GM21528 (cell line): ENCODE results near the gene IGLON5.
A peak's percentile ranks its signal among the peaks of the same experiment; 100 is the strongest.

Experiments
- ATAC-seq: cut with Tn5 transposase; IDR thresholded peaks from one replicate; pipeline ENCODE4 v1.9.1; 2021; ENCODE audit warnings: mild to moderate bottlenecking, moderate library complexity; ENCODE audit not compliant: unreplicated experiment, low FRiP score

Gene IGLON5

DNA sequence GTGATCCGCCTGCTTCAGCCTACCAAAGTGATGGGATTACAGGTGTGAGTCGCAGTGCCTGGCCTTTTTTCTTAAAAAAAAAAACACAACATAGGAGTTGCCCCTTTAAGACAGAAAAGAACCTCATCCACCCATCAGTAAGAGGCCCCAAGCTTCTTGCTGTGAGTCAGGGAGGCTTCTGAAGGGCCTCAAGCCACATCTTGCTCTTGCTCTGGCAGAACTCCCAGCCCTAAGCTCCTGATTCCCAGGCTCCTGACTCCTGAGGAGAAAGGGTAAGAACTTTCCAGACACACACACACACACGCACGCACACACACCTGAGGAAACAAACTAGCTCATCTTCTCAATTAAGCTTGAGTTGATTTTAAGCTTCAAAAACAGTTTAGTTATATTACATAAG, 47.9 kb downstream of the IGLON5 start:
- no peak for ATAC-seq

DNA sequence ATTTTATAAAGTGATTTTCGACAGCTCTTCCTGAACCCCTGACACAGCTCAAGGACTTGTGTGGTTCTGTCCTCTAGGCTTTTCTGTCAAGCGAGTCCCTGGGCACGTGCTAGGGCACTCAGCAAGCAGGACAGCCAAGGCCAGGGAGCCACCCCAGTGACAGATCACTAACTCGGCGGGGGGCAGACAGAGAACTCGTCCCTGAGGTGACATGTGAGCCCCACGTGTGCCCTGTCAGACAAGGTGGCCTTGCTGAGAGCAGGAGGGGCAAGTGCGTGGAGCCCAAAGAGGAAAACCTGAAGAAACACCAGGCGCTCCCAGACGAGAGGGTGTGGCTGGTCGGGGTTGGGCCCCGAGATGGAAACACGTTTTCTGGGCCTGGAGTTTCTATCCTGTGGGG, 49.8 kb downstream of the IGLON5 start:
- ATAC-seq, result no peak

DNA sequence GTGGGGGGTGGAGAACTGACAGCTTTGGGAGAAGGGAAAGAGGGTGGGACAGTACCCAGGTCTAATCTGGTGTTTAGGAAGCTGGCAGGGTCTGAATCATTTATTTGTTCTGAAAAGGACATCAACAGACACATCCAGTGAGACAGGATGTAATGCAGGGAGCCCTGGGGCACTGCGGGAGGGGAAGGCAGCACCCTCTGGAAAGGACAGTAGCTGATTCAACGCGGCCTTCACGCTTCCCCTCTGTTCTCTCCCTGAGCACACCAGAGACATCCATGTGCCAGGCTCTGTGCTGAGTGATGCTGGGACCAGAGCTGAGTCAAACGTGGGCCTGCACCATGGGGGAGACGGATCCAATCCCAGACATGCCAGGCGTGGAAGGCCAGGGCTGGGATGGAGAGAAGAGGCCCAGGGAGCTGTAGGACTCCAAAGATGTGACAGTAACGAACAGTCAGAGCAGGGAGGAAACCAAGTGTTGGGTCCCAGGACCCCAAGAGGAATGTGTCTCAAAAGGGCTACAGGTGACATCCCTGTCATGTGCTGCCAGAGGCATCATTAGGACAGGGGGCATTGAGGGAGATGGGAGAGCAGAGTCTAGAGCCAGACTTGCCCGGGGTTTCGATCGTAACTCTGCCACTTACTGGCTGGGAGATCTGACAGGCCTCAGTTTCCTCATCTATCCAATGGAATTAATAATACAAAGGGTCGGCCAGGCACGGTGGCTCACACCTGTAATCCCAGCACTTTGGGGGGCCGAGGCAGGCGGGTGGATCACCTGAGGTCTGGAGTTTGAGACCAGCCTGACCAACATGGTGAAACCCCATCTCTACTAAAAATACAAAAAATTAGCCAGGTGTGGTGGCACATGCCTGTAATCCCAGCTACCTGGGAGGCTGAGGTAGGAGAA, 53.0 kb downstream of the IGLON5 start:
- ATAC-seq, result no peak

DNA sequence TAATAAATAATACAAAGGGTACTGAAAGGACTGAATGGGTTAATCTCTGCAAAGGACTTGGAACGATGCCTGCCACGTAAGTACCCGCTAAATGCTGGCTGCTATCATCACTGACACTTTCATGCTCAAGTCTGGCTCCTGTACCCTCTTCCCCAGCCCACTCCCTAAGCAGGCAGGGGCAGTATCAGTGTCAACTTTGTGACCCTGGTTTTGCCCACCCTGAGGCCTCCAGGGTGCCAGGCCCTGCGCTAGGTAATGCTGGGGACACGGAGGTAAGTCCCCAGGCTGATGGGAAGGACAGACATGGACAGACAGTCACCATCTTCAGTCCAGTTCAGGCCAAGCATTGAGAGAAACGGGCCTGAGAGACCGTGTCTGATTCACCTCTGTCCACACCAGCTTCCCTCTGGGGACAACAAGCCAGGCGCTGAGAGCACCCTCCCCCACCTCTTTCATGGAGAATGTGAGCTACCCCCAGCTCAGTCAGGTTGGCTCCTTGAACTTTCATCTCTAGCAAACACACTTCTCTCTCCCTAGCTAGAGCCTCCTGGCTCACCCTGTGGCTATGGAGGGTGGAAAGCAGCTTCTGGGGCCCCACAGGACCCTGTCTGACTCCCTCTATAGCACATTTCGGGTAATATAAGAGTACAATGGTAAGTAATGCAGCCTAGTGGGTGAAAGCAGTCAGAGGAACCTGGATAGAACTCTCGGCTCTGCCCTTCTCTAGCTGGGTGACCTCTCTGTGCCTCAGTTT, 53.9 kb downstream of the IGLON5 start:
- ATAC-seq, result no peak

DNA sequence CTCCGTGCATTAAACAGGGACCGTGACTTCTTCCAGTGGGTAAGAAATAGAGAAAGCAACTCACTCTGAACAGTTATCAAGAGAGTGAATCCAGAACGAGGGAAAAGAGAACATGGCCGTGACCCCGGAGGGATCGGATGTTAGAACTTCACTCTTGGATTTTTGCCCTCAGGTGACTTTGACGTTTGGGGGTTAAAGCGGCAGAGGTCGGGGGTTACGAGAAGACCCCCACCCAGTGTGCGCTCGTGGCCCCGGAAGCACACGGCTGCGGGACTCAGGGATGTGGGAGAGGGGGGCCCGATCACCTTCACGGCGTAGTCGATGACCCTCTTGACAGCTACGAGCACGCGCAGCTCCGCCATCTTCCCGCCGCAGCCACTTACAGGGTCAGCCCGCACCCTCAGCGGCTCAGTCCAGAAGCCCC, 54.5 kb downstream of the IGLON5 start, which contains the start of gene ETFB:
Gene ETFB, minus strand, starts transcription at position 424 of the 424 bp plus-strand sequence. Its CDS starts 62 bp downstream, at position 362.
- peak; percentile 0 for ATAC-seq

DNA sequence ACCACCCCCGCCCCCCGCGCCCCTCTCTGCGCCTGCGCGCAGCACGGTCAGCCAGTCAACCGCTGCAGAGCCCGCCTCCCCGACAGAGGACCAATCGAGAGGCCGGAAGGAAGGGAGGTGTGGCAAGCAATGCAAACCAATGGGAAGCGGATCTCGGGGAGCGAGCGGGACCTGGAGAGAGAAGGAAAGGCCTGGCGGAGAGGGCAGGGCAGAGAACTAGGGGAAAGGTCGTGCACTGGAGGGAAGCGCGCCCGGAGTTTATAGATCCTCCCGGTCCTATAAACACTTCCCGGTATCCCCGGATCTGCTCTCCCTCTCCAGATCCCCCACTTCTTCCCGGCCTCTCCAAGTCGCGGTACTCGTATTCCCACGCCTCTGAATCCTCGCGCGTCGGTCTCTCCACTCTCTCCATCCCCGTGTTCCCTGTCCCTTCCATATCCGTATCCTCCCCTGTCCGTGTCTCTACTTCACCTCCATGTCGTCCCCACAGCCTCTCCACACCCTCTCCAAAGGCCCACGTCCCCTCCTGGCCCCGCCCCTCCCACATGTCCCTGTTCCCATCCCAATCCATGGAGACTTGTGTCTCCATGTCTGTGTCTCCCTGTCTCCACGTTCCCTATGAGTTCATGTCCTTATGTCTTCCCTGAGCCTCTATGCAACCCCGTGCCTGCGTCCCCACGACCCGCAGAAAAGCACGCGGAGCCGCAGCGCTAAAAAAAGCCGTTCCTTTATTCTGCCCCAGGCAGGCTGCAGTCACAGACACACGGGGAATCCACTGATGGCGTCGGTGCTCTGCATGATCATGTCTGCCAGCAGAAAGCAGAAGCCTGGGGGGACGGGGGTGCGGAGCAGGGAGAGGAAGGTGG, 55.2 kb downstream of the IGLON5 start:
- ATAC-seq, result peak; percentile 41

DNA sequence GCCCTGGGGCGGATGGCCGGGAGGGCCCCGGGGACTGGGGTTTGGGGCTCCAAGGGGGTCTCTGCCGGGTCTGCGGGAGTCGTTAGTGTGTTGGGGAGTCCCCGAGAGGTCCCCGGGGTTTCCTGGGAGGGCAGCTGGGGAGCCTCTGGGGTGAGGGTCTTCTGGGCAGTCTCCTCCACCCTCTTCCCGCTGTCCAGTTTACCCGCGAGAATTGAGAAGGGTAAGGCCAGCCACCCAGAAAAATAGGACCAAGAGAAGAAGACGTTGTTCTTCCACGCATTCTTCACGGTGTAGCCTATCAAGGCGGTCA, 55.8 kb downstream of the IGLON5 start:
- ATAC-seq, result no peak

DNA sequence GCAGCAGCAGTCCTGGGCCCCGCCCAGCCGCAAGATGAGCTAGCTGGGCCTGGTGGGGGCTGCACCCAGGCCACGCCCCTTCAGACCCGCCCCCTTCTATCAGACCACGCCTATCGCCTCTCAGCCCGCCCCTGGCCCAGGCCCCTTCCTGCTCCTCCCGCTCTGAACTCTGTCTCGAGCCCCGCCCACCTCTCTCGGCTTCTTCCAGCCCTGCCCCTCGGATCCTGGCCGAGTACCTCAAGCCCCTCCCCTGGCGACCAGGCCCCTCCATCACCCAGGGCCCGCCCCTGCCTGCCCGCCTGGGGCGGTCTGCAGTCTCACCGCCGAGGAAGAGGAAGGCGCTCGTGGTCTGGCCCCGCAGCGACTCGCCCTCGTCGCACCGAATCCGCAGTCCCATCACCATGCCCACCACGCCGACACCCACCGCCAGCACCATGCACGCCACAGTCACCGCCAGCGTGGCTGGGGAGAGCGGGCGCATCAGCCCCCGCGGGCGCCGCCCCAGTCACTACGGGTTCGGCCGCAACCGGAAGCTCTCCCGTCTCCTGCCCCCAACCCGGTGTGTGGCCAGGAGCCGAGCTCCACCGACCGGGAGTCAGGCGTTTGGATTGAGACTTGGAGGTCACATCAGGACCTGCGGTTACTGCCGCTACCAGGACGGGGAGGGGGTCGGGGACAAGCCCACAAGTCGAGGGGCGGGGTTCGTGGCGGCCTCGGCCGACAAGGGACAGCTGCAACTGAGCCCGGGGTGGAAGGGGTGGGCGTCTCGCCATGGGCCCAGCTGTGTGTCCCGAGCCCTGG, 56.3 kb downstream of the IGLON5 start:
- peak; percentile 62 for ATAC-seq

DNA sequence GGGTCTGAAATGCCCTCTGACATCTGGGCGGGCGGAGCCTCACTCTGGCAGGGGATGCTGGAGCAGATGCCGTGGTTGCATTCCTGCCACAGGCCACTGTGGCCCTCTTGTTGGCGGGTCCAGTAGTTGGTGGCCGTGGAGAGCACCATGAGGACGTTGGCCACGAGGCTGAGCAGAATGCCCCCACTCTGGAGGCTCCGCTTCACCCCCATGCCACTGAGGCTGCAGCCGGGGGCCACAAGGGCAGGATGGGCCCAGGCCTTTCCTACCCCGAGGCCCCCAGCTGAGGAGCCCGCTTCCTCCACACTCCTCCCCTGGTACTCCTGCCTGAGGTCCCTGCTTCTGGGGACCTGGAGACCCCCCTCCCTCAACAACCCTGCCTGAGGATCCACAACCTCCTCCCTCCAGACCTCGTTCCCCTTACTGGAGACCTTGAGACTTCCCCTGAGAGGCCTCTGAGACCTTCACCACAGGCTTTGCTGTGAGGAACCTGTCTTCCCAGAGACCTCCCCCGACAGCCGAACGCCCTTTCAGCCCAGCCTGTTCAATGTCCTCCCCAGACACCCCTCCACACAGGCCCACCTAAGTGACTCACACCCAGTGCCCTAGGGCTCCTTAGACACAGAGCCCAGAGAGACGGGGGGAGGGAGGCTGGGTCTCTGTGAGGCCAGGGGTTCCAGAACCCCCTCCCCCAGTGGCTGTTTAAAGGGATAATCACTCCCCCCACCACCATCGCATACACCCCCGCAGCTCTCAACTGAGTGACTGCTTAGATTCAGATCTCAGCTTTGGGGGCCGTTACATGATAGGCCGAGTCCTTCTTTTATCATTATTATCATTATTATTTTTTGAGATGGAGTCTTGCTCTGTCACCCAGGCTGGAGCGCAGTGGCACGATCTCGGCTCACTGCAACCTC, 57.2 kb downstream of the IGLON5 start, which contains the start of gene CLDND2:
Gene CLDND2, minus strand, starts transcription at position 638 of the 917 bp plus-strand sequence. Its CDS starts 426 bp downstream, at position 212.
- ATAC-seq, result no peak

DNA sequence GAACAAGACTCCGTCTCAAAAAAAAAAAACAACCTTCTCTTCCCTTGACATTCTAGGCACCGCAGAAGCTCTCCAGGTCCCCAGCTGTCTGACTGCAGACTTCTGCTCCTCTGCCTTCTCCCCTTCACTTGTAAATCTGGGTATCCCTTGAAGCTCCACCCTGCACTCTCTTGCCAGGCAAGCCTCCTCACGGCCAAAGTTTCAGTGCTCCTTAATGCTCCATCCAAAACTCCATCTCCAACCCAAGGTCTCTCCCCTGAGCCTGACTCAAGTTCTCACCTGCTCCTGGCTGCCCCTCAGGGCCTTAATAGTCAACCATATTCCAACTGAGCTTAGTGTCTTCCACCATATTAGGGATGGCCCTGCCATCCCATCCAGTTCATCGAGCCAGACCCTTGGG, 58.8 kb downstream of the IGLON5 start:
- ATAC-seq, result no peak

DNA sequence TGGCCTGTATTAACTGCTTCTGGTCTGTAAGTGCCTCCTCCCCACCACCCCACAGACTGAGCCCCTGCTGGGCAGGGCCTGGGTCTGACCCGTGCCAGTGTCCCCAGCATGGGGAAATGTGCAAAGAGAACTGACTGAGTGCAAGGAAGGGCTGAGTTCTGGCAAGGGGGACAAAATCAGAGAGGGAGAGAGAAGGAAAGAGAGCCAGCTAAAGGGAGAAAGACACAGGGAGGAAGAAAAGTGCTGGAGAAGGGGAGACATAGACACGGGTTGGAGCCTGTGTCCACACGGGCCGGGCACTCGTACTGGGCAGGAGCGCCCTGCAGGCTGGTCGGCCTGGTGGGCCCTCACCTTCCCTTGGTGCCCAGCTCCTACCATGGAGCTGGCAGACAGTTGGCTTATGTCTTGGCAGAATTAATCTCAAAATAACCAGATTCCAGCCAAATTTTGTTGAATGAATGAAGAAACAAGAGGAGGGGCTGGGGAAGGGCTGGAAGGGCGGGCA, 59.8 kb downstream of the IGLON5 start:
- no peak for ATAC-seq

DNA sequence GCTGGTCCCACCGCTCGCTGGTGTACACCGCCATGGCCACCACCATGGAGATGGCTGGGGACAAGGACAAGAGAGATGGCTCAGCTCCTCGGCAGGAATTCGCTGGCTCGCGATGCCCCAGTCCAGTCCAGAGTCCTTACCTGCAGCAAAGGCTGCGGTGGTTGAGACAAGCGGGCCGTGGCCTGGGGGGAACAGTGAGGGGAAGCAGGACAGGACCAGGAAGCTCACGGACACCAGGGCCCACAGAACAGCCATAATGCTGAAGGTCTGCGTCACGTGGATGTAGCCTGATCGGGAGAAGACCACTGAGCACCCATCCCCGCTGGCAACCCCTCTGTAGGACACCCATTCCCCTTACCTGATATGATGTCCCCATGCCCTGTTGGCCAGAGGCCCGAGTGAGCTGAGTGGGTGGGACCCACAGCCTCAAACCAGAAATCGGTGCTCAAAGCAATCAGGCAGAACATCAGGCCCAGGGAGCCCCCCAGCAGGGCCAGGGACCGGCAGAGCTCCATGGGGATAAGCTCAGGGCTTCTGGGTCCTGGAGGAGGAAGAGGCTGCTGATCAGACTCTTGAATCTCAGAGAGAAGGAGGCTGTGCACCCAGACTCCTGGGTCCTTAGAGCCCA, 60.7 kb downstream of the IGLON5 start:
- ATAC-seq, result no peak

DNA sequence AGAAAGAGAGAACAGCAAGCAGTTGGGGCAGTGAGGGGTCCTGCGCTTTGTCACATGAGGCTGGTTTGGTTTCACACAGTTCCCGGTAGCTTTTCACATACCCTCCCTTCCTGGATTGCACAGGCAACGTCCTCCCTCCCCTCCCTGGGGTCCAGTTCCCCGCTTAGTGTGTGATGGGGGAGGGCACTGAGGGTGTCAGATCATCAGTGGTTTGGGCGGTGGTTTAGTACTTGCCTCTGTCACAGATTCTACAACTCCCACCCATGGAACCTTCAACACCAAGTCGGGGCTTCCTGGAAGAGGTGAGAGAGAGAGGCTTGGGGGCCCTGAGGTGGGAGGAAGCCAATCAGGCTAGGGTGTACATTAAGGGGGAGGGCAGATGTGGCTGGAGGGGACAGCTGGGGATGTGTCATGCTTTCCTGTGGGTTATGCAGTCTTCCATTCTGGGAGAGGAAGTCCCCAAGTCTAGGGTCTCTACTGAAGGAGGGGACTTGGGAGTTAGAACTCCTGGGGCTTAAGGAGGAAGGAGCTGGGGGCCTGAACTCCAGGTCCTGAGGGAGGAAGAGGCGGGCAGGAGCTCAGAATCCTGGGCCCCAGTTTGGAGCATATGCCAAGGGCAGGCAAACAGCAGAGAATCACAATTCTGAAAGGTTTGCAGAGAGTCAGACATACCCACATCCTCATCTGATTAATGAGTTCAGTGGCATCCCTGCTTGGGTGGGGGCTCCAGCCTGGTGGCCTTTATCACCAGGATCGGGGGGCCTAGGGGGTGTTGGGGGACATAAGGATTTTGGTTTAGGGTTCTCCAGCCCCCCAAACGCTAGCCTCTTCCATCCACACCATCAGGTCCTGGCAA, 61.4 kb downstream of the IGLON5 start, which contains the start of gene NKG7:
Gene NKG7, minus strand, starts transcription at position 6 of the 856 bp plus-strand sequence. CDS start 119 bp downstream, outside the sequence.
- ATAC-seq, result no peak

DNA sequence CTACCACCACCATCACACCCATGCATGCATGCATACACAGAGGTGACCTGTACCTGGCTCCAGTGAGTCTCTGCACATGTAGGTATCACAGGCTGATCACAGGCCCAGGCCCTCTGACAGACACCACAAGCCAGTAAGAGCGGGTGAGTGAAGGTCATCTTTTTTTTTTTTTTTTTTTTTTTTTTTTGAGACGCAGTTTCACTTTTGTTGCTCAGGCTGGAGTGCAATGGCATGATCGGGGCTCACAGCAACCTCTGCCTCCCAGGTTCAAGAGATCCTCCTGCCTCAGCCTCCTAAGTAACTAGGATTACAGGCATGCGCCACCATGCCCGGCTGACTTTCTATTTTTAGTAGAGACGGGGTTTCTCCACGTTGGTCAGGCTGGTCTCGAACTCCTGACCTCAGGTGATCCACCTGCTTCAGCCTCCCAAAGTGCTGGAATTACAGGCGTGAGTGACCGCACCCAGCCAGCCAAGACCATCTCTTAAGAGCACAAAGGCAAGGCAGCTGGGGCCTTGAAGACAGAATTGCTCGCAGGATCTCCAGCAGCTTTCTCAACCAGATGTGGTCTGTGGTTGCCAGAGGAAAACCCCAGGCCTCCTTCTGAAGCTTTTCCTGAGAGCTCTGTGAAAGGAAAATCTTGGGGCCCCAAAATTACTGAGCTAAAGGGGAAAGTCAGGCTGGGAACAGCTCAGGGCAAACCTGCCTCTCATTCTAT, 64.2 kb downstream of the IGLON5 start:
- no peak for ATAC-seq

DNA sequence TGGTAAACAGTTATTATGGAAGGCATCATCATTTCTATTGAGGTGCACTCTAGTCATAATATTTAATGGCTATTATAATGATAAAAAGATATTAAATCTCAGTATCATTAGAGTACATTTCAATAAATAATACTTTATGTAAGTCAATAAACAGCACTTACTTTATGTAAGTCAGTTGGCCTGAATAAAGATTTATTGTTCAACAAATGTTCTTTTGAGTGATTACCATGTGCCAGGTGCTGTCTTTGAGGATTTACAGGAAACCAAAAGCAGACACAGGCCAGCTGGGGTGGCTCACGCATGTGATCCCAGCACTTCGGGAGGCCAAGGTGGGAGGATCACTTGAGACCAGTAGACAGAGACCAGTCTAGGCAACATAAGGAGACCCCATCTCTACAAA, 66.0 kb downstream of the IGLON5 start:
- no peak for ATAC-seq

DNA sequence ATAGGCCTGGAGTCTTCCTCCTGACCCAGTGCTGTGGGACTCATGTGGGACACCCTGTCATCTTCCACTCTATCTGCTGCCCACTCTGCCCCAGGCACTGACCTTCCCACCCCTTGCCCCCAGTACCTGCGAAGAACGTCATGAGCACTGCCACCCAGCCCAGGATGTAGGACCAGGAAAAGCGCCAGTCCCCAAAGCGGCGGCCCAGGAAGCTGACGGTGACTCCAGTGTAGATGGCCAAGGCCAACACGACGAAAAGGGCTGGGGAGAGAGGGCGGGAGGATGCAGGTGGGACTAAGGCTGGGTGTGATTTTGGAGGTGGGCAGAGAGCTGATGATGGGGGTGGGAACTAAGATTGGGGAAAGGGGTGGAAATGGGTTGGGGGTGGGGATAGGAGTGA, 68.9 kb downstream of the IGLON5 start:
- no peak for ATAC-seq
